ENCODE data around the gene GDA. TPM values are rescaled to one million over a fixed set of nuclear protein-coding genes. Genes with fewer than 3 reads are reported as not detected.

GDA gene
- total RNA-seq, 6 experiments from 2014 or later = 26.8 to 69.6 (median 45.3) TPM

- TF ChIP-seq CTCF (IDR thresholded peaks at IDR 0.05) = no peak
- TF ChIP-seq POLR2A (IDR thresholded peaks at IDR 0.05) = no peak
These were observed 6.1 kb downstream of the GDA start for GRCh38 chr9:72155301-72155700.

GRCh38 chr9:72156586-72156985 lies 7.3 kb downstream of the GDA start:
- intact Hi-C loops (cut with DNase I) = no loop called here
- ATAC-seq (peak in 1 of 4 donors; percentile 43), DNase-seq (no peak)
- peaks cover 0 to 26% (median 3%) of the 10 kb centered on the region in 4 donors for H3K4me1 ChIP-seq
- peaks cover 0 to 5% (median 0%) of the 10 kb centered on the region in 4 donors for H3K36me3 ChIP-seq
- no peak overlapping the region for H3K4me3 ChIP-seq
- TF ChIP-seq CTCF (IDR thresholded peaks at IDR 0.05) (no peak), POLR2A (IDR thresholded peaks at IDR 0.05) (no peak)
- no peaks in the 10 kb centered on the region for H3K27me3 ChIP-seq
- peak overlapping the region in 2 of 3 donors; percentile 29 to 73 for H3K27ac ChIP-seq
- H3K9me3 ChIP-seq = no peaks in the 10 kb centered on the region

More at GRCh38 chr9:72155301-72155700, 6.1 kb downstream of the GDA start:
- Histone ChIP-seq H3K27ac (peak overlapping the region; percentile 55 to 82 (median 73)), H3K36me3 (peaks cover 0 to 4% (median 0%) of the 10 kb centered on the region in 4 donors), H3K27me3 (no peaks in the 10 kb centered on the region), H3K4me3 (no peak overlapping the region), H3K4me1 (peaks cover 0 to 26% (median 3%) of the 10 kb centered on the region in 4 donors), H3K9me3 (no peaks in the 10 kb centered on the region)
- 89% methylated on average over 2 of the region's 2 CpGs for WGBS (ENCODE audit: insufficient coverage, low coverage, low lambda C conversion rate, missing lambda C conversion rate)
- ATAC-seq = no peak
- no peak for DNase-seq
- intact Hi-C loops (cut with DNase I) = no loop called here

GRCh38 chr9:72158680-72159079 lies 9.4 kb downstream of the GDA start:
- ATAC-seq = no peak
- WGBS (ENCODE audit: insufficient coverage, low coverage, low lambda C conversion rate, missing lambda C conversion rate) = 100% methylated on average over 1 of the region's 3 CpGs
- H3K36me3 ChIP-seq = peaks cover 0 to 5% (median 0%) of the 10 kb centered on the region in 4 donors
- DNase-seq = no peak
- TF ChIP-seq CTCF (IDR thresholded peaks at IDR 0.05) (no peak), POLR2A (IDR thresholded peaks at IDR 0.05) (no peak)
- intact Hi-C loops (cut with DNase I) = no loop called here
- no peak overlapping the region for H3K4me3 ChIP-seq
- H3K27ac ChIP-seq = no peak overlapping the region
- no peaks in the 10 kb centered on the region for H3K9me3 ChIP-seq
- H3K27me3 ChIP-seq = no peaks in the 10 kb centered on the region
- peaks cover 0 to 32% (median 3%) of the 10 kb centered on the region in 4 donors for H3K4me1 ChIP-seq

GRCh38 chr9:72160446-72161123 lies 11.3 kb downstream of the GDA start:
- Histone ChIP-seq H3K36me3 (peaks cover 0 to 5% (median 0%) of the 10 kb centered on the region in 4 donors), H3K4me3 (no peak overlapping the region), H3K4me1 (peaks cover 0 to 32% (median 2%) of the 10 kb centered on the region in 4 donors), H3K27me3 (no peaks in the 10 kb centered on the region), H3K27ac (no peak overlapping the region), H3K9me3 (no peaks in the 10 kb centered on the region)
- 76% methylated on average over 6 of the region's 6 CpGs for WGBS (ENCODE audit: insufficient coverage, low coverage, low lambda C conversion rate, missing lambda C conversion rate)
- intact Hi-C loops (cut with DNase I) = no loop called here
- DNase-seq (no peak), ATAC-seq (no peak)
- no peak for TF ChIP-seq POLR2A (IDR thresholded peaks at IDR 0.05)
- no peak for TF ChIP-seq CTCF (IDR thresholded peaks at IDR 0.05)

All from right lobe of liver (tissue), 6 donors.